NB4 (cell line): ENCODE measurements around the gene FBXO46.

Source experiments
- DNase-seq: peaks from one replicate; pipeline ENCODE4 v3.0.0; 2010; ENCODE audit warnings: low read depth
- H3K4me3 ChIP-seq: one replicate; pipeline ENCODE4 v1.5.1; 2011; ENCODE audit warnings: mild to moderate bottlenecking, low read depth, low read length, moderate library complexity
- MYC ChIP-seq: IDR thresholded peaks from 2 replicates; pipeline ENCODE4 v1.6.1; 2011; ENCODE audit warnings: low read depth, low read length
- POLR2A ChIP-seq: IDR thresholded peaks from 2 replicates; pipeline ENCODE4 v1.6.1; 2011; ENCODE audit warnings: mild to moderate bottlenecking; ENCODE audit not compliant: insufficient read length; ENCODE audit errors: extremely low read depth
- TF ChIP-seq, protein P1 (sequence below): IDR thresholded peaks from 2 replicates; pipeline ENCODE4 v1.6.1; 2011; ENCODE audit warnings: low read depth, low read length
- TF ChIP-seq, protein P2 (sequence below): IDR thresholded peaks from one replicate; pipeline ENCODE4 v1.5.1; 2012; ENCODE audit warnings: low read depth, low read length

Gene FBXO46

DNA sequence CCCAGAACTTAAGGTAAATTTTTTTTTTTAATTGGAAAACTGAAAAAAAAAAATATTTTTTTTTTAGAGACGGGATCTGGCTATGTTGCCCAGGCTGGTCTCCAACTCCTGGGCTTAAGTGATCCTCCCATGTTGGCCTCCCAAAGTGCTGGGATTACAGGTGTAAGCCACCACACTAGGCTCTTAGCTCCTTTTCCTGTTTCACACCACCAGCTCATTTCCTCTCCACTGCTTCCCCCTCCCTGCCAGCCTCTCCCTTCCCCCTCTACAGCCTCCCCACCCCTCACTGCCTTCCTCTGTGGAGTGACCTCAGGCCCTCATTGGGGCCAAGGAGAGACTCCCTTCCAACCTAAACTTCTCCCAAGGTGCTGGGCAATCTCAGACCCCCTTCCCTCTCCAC is 66.9 kb downstream of the FBXO46 start:
- DNase-seq, result peak; percentile 32
- no peak overlapping the region for H3K4me3 ChIP-seq
- TF ChIP-seq, protein P1, sequence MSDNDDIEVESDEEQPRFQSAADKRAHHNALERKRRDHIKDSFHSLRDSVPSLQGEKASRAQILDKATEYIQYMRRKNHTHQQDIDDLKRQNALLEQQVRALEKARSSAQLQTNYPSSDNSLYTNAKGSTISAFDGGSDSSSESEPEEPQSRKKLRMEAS, result no peak
- TF ChIP-seq, protein P2, sequence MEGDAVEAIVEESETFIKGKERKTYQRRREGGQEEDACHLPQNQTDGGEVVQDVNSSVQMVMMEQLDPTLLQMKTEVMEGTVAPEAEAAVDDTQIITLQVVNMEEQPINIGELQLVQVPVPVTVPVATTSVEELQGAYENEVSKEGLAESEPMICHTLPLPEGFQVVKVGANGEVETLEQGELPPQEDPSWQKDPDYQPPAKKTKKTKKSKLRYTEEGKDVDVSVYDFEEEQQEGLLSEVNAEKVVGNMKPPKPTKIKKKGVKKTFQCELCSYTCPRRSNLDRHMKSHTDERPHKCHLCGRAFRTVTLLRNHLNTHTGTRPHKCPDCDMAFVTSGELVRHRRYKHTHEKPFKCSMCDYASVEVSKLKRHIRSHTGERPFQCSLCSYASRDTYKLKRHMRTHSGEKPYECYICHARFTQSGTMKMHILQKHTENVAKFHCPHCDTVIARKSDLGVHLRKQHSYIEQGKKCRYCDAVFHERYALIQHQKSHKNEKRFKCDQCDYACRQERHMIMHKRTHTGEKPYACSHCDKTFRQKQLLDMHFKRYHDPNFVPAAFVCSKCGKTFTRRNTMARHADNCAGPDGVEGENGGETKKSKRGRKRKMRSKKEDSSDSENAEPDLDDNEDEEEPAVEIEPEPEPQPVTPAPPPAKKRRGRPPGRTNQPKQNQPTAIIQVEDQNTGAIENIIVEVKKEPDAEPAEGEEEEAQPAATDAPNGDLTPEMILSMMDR, result no peak
- TF ChIP-seq MYC (no peak), POLR2A (no peak)

DNA sequence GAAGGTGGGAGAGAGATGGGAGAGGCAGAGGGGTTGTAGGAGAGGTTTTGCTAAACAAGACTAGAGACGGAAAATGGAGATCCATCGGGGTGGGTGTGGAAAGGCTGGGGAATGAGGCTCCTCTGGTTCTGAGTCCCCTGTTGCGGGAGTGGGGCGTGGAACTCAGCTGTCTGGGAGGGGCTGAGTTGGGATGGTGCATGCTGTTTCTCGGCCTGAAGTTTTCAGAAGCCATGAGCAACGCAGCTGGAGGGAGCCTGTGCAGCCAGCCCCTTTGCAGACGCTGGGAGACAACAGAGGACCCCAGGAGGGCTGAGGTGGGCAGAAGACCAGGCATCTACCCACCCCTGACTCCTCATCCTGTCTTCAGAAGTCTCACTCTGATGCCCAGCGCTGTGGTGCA is 70.1 kb downstream of the FBXO46 start:
- H3K4me3 ChIP-seq, result no peak overlapping the region
- no peak for DNase-seq
- no peak for TF ChIP-seq POLR2A
- TF ChIP-seq, protein P1, result no peak
- TF ChIP-seq MYC, result no peak
- TF ChIP-seq, protein P2, result no peak
